HG02870 (cell line): ENCODE measurements around the gene LRIT2.
A peak's percentile ranks its signal among the peaks of the same experiment; 100 is the strongest.
"Not testable (repeated sequence)": the region's sequence is repeated elsewhere in the genome, so short reads cannot be mapped to it uniquely, and the experiment has no call there.

ENCODE experiments used
- ATAC-seq: cut with Tn5 transposase; IDR thresholded peaks from one replicate; pipeline ENCODE4 v1.9.1; 2021; ENCODE audit warnings: mild to moderate bottlenecking, moderate library complexity; ENCODE audit not compliant: unreplicated experiment

The LRIT2 gene

GRCh38 chr10:84185526-84186175 lies 39.7 kb downstream of the LRIT2 start:
- ATAC-seq = no peak

DNA sequence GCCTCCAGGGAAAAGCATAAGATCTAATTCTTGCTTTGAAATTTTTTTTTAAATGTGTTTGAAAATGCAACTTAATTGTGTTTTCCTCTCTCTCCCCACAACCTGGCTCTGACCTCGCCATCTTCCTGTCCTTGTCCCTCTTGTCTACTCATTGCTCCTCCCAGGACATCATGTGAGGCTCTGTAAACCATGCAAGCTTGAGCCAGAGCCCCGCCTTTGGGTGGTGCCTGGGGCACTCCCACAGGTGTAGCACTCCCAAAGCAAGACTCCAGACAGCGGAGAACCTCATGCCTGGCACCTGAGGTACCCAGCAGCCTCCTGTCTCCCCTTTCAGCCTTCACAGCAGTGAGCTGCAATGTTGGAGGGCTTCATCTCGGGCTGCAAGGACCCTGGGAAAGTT lies 40.8 kb downstream of the LRIT2 start:
- no peak for ATAC-seq

DNA sequence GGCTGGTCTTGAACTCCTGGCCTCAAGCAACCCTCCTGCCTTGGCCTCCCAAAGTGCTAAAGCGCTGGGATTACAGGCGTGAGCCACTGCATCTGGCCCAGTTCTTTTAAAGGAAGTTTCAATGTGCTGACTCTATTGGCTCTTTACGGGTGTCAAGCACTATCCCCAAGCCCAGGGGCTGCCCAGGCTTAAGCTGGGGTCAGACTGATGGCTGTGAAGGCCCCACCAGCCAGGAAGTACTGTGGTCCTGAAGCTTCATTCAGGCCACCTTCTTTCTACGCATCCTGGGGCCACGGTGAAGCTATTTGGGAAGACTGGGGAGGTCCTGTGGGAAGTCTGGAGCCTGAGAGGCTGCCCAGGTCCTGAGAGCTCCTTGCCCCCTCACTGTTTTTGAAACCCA lies 43.7 kb downstream of the LRIT2 start:
- no peak for ATAC-seq

DNA sequence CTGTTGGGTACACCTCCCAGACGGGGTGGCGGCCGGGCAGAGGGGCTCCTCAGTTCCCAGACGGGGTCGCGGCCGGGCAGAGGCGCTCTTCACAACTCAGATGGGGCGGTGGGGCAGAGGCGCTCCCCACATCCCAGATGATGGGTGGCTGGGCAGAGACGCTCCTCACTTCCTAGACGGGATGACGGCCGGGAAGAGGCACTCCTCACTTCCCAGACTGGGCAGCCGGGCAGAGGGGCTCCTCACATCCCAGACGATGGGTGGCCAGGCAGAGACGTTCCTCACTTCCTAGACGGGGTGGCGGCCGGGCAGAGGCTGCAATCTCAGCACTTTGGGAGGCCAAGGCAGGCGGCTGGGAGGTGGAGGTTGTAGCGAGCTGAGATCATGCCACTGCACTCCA lies 45.0 kb downstream of the LRIT2 start:
- not testable (repeated sequence) for ATAC-seq

GRCh38 chr10:84179059-84179710 lies 46.2 kb downstream of the LRIT2 start:
- peak; percentile 91 for ATAC-seq

- no peak for ATAC-seq
Measured at GRCh38 chr10:84178160-84178609, 47.2 kb downstream of the LRIT2 start.

DNA sequence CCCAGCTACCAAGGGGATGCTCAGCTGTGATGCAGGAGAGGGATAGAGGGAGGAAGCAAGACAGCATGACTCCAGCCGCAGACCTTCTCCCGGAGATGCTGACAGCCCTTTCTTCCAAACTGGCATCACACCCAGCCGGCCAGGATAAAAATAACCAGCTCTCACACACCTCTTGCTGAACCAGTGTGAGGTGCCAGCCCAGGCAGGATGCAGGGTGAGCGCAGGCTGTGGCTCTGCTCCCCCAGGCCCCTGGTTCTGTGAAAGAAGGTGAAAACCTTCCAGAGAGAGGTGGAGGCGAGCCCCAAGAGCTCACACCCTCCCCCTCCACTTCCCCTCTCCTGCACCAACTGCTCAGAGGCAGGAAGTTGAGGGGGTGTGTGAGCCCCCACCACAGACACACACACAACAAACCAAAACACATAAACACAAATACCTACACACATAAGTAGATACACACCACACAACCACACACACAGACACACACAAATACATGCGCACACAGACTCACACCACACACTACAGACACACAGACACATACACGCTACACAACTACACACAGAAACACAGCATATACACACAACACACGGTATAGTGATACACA lies 47.7 kb downstream of the LRIT2 start:
- ATAC-seq = no peak

- ATAC-seq = no peak
Measured at GRCh38 chr10:84176836-84177474, 48.4 kb downstream of the LRIT2 start.

- ATAC-seq = no peak
Measured at GRCh38 chr10:84176351-84176750, 49.0 kb downstream of the LRIT2 start.

DNA sequence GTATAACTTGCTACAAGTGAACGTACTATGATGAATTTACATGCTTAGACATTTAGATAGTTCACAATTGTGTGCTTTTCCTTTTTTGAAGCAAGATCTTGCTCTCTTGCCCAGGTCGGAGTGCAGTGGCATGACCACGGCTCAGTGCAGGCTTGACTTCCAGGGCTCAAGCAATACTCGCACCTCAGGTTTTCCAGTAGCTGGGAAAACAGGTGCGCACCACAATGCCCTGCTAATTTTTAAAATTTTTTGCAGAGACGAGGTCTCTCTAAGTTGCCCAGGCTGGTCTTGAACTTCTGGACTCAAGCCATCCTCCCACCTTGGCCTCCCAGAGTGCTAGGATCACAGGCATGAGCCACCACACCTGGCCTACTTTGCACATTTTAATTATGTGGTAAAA lies 49.9 kb downstream of the LRIT2 start:
- no peak for ATAC-seq

DNA sequence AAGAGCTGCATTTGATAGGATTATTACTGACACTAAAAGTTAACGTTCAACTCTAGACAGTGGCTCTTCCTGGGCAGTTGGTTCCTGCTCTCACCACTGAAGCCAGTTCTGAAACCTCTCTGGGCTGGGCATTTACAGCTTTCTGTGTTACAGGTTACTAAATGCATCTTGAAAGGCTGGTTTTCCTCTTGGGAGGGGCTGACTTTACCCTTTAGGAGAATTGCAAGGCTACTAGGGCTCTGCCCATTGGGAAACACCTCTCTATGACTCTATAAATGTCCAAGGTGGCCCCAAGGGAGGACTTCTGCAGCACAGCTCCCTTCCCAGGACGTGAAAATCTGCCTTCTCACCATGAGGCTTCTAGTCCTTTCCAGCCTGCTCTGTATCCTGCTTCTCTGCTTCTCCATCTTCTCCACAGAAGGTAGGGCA lies 51.8 kb downstream of the LRIT2 start, which contains the start of gene GPR15LG:
Gene GPR15LG, plus strand, starts transcription at position 301 of the 429 bp plus-strand sequence. Its CDS starts 51 bp downstream, at position 352.
- no peak for ATAC-seq

- ATAC-seq = peak; percentile 49
Measured at GRCh38 chr10:84172467-84173356, 52.6 kb downstream of the LRIT2 start.

DNA sequence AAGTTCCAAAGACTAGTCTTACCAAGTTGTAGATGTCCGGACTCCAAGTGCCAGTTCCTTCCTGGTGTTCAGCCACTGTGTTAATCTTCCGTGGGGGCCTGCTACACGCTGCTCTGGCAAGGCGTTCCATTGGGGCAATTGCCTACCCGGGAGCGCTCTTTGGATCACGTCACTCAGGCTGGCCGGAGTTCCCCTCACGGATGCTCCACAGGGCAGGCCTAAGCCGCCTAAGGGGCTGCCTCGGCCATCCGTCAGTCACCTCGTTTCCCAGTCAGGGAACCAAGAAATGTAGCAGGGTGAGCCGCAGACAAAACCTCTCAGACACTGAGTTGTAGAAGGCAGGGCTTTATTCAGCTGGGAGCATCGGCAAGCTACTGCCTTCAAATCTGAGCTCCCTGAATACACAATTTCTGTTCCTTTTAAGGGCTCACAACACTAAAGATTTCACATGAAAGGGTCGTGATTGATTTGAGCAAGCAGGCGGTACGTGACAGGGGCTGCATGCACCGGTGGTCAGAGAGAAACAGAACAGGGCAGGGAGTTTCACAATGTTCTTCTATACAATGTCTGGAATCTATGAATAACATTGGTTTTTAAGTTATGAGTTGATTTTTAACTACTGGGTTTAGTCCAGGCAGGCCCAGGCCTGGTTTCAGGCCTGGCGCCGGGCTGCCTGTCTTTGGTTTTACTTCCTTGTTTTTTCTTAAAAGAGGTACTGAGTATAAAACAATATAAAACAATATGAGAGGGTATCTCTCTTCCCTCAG lies 53.5 kb downstream of the LRIT2 start:
- peak; percentile 33 for ATAC-seq

GRCh38 chr10:84171237-84171636 lies 54.1 kb downstream of the LRIT2 start:
- not testable (repeated sequence) for ATAC-seq
